H1 (cell line): ENCODE data around the gene ASB1. TPM values are rescaled to one million over a fixed set of nuclear protein-coding genes. Genes with fewer than 3 reads are reported as not detected.

Source experiments
- RBBP5 ChIP-seq: IDR thresholded peaks from 2 replicates; pipeline ENCODE4 v1.7.1; 2012; ENCODE audit warnings: low read depth, mild to moderate bottlenecking, inconsistent platforms, low read length, moderate library complexity, borderline replicate concordance
- polyA plus RNA-seq, 7 experiments: library from polyadenylated mRNA; depleted of rRNA in 3 of 7; stranded (reverse) in 5 of 7; unstranded in 2 of 7; fragments of >200 nt in 5 of 7; fragments of 200-250 nt in 2 of 7; gene quantifications; 1 replicate in 5 of 7; 2 replicates in 1 of 7; 4 replicates in 1 of 7; pipeline versions ENCODE4 v1.2.1 to v1.2.3, GENCODE V29; 2011 to 2013; ENCODE audit warnings: missing spikeins in 2 of 7, mixed read lengths in 2 of 7
- total RNA-seq: library from RNA; stranded (reverse); fragmentation: NEBNext Ultra II Directional; extraction: Animal tissue kit (Norgen Biotek cat#: 25700); gene quantifications from 2 replicates; pipeline ENCODE4 v1.2.1, GENCODE V29; 2021

The ASB1 gene
- total and polyA plus RNA-seq, 2 of the 8 experiments (the other 6 are each of a cell fraction or from before 2014, with no cell fraction given) = 24.1 to 36.0 TPM

DNA sequence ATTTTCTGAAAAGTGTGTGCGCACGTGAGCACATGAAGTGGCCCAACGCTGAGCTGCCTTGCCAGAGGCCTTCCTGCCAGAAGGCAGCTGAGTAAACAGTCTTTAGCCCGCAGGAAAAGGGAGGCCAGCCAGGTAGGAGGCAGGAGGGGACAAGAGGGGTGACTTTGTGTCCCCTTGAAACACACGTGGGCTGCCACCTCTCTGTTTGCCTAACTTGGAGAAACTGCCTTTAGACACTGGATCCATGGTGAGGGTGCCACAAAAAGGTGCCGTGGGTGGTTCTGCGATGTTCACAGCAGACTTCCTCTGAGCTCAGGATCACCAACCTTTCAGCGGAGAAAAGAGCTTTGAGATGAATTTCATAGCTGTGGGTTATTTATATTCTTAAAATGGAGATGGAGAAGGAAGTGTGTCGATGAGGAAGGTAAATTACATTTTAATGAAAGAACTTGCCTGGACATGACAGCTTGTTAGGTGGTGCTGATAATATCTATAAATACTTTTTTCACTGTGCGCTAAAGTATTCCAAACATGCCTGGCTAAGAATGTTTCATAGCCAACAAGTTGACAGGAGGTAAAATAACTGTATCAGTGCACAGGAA is 36.6 kb upstream of the ASB1 start (continued):
- no peak for TF ChIP-seq RBBP5
